ENCODE data around the gene RPP21. TPM values are rescaled to one million over a fixed set of nuclear protein-coding genes. Genes with fewer than 3 reads are reported as not detected.
"Not testable (repeated sequence)": the region's sequence is repeated elsewhere in the genome, so short reads cannot be mapped to it uniquely, and the experiment has no call there.

RPP21 gene
- total RNA-seq, 2 experiments from 2014 or later: 50.4 to 88.1 TPM

- BruUV-seq (replicated peaks): no TSS peak
- Histone ChIP-seq H3K4me2 (ENCODE audit: low read length) (no peak overlapping the region), H3K36me3 (ENCODE audit: insufficient read depth, low read length) (no peaks in the 10 kb centered on the region), H3K27ac (ENCODE audit: low read depth, low read length, poor library complexity, severe bottlenecking) (no peak overlapping the region), H3K79me2 (ENCODE audit: insufficient read depth, low read depth, low read length) (no peaks in the 10 kb centered on the region), H3K4me1 (ENCODE audit: insufficient read depth, low read length, poor library complexity, severe bottlenecking) (no peaks in the 10 kb centered on the region), H3K9me3 (ENCODE audit: low read length) (no peaks in the 10 kb centered on the region), H4K20me1 (ENCODE audit: insufficient read depth, low read length) (no peaks in the 10 kb centered on the region), H3K9me2 (ENCODE audit: insufficient read depth, low read length) (no peaks in the 10 kb centered on the region), H3K4me3 (ENCODE audit: low read depth, low read length, poor library complexity, severe bottlenecking) (no peak overlapping the region), H2AFZ (ENCODE audit: low read length) (no peak overlapping the region)
- CTCF ChIA-PET (ENCODE audit: unreplicated experiment): no interaction called here
- POLR2A ChIA-PET: no interaction called here
- DNase-seq (ENCODE audit: low spot score): peak; percentile 11
- intact Hi-C loops (cut with micrococcal nuclease; ENCODE audit: unreplicated experiment): no loop called here
- TF ChIP-seq, protein P1, sequence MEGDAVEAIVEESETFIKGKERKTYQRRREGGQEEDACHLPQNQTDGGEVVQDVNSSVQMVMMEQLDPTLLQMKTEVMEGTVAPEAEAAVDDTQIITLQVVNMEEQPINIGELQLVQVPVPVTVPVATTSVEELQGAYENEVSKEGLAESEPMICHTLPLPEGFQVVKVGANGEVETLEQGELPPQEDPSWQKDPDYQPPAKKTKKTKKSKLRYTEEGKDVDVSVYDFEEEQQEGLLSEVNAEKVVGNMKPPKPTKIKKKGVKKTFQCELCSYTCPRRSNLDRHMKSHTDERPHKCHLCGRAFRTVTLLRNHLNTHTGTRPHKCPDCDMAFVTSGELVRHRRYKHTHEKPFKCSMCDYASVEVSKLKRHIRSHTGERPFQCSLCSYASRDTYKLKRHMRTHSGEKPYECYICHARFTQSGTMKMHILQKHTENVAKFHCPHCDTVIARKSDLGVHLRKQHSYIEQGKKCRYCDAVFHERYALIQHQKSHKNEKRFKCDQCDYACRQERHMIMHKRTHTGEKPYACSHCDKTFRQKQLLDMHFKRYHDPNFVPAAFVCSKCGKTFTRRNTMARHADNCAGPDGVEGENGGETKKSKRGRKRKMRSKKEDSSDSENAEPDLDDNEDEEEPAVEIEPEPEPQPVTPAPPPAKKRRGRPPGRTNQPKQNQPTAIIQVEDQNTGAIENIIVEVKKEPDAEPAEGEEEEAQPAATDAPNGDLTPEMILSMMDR (conservative IDR thresholded peaks at IDR 0.05; ENCODE audit: low read length): peak; percentile 56; the same call in 1 of the 2 replicates
- no peak for TF ChIP-seq EZH2phosphoT487 (IDR thresholded peaks at IDR 0.05; ENCODE audit: borderline replicate concordance, low read depth, low read length)
These were observed 19.6 kb downstream of the RPP21 start for GRCh38 chr6:30364591-30364990.

DNA sequence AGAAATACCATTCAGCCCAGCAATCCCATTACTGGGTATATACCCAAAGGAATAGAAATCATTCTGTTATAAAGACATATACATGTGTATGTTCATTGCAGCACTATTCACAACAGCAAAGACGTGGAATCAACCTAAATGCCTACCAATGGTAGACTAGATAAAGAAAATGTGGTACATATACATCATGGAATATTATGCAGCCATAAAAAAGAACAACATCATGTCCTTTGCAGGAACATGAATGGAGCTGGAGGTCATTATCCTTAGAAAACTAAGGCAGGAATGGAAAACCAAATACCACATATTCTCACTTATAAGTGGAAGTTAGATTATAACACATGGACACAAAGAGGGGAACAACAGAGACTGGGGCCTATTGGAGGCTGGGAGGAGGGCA is 24.3 kb downstream of the RPP21 start:
- H3K36me3 ChIP-seq (ENCODE audit: insufficient read depth, low read length); H3K4me2 ChIP-seq (ENCODE audit: low read length): not testable (repeated sequence)

GRCh38 chr6:30378290-30378937 is 33.5 kb downstream of the RPP21 start:
- Histone ChIP-seq H3K4me2 (ENCODE audit: low read length) (no peak overlapping the region), H3K4me1 (ENCODE audit: insufficient read depth, low read length, poor library complexity, severe bottlenecking) (no peaks in the 10 kb centered on the region), H2AFZ (ENCODE audit: low read length) (no peak overlapping the region), H3K27ac (ENCODE audit: low read depth, low read length, poor library complexity, severe bottlenecking) (no peak overlapping the region), H3K4me3 (ENCODE audit: low read depth, low read length, poor library complexity, severe bottlenecking) (no peak overlapping the region), H3K36me3 (ENCODE audit: insufficient read depth, low read length) (no peaks in the 10 kb centered on the region), H3K9me3 (ENCODE audit: low read length) (no peaks in the 10 kb centered on the region), H3K79me2 (ENCODE audit: insufficient read depth, low read depth, low read length) (no peaks in the 10 kb centered on the region), H3K9me2 (ENCODE audit: insufficient read depth, low read length) (no peaks in the 10 kb centered on the region), H4K20me1 (ENCODE audit: insufficient read depth, low read length) (no peaks in the 10 kb centered on the region)
- intact Hi-C loops (cut with micrococcal nuclease; ENCODE audit: unreplicated experiment): no loop called here
- DNase-seq (ENCODE audit: low spot score): peak; percentile 8
- no peak for TF ChIP-seq EZH2phosphoT487 (IDR thresholded peaks at IDR 0.05; ENCODE audit: borderline replicate concordance, low read depth, low read length)
- TF ChIP-seq, protein P1 (conservative IDR thresholded peaks at IDR 0.05; ENCODE audit: low read length): no peak
- POLR2A ChIA-PET: no interaction called here
- BruUV-seq (replicated peaks): no TSS peak
- CTCF ChIA-PET (ENCODE audit: unreplicated experiment): no interaction called here

More for the DNA sequence above, 24.3 kb downstream of the RPP21 start:
- H2AFZ ChIP-seq (ENCODE audit: low read length); CTCF ChIA-PET (ENCODE audit: unreplicated experiment); H3K4me3 ChIP-seq (ENCODE audit: low read depth, low read length, poor library complexity, severe bottlenecking); H3K9me2 ChIP-seq (ENCODE audit: insufficient read depth, low read length); H4K20me1 ChIP-seq (ENCODE audit: insufficient read depth, low read length); intact Hi-C loops (cut with micrococcal nuclease; ENCODE audit: unreplicated experiment); POLR2A ChIA-PET; H3K79me2 ChIP-seq (ENCODE audit: insufficient read depth, low read depth, low read length); H3K4me1 ChIP-seq (ENCODE audit: insufficient read depth, low read length, poor library complexity, severe bottlenecking); H3K27ac ChIP-seq (ENCODE audit: low read depth, low read length, poor library complexity, severe bottlenecking); BruUV-seq (replicated peaks); H3K9me3 ChIP-seq (ENCODE audit: low read length); DNase-seq (ENCODE audit: low spot score): not testable (repeated sequence)
